ENCODE data around the gene TMPRSS2.

DNA sequence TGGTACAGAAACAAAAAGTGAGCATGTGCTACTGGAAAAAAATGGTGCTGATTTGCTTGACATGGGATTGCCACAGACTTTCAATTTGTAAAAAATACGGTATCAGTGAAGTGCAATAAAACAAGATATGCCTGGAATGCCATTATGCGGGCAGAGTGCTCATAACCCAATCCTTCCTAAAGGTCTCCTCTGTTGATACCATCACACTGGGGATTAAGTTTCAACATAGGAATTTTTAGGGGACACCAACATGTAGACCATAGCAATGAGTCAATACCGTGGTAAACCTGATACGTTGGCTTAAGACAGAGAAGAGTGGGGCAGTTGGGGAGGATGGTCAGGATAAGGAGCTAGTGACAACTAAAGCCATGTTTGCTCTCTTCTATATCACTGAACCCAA lies 61.4 kb downstream of the TMPRSS2 start:
- TF ChIP-seq, protein P1, sequence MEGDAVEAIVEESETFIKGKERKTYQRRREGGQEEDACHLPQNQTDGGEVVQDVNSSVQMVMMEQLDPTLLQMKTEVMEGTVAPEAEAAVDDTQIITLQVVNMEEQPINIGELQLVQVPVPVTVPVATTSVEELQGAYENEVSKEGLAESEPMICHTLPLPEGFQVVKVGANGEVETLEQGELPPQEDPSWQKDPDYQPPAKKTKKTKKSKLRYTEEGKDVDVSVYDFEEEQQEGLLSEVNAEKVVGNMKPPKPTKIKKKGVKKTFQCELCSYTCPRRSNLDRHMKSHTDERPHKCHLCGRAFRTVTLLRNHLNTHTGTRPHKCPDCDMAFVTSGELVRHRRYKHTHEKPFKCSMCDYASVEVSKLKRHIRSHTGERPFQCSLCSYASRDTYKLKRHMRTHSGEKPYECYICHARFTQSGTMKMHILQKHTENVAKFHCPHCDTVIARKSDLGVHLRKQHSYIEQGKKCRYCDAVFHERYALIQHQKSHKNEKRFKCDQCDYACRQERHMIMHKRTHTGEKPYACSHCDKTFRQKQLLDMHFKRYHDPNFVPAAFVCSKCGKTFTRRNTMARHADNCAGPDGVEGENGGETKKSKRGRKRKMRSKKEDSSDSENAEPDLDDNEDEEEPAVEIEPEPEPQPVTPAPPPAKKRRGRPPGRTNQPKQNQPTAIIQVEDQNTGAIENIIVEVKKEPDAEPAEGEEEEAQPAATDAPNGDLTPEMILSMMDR (IDR thresholded peaks at IDR 0.05), result no peak
- TF ChIP-seq POLR2A (IDR thresholded peaks at IDR 0.05), result no peak

All from heart left ventricle (tissue), 13 donors.